ENCODE measurements around the gene KCNMB1. TPM values are rescaled to one million over a fixed set of nuclear protein-coding genes. Genes with fewer than 3 reads are reported as not detected.

The KCNMB1 gene
- polyA plus RNA-seq, 2 donors: 4.2 to 8.2 TPM

- Histone ChIP-seq H3K36me3 (ENCODE audit: control insufficient read depth in 2 of 2, insufficient read depth in 2 of 2, low read length in 1 of 2) (no peaks in the 10 kb centered on the region), H3K4me1 (ENCODE audit: control insufficient read depth in 2 of 2, insufficient read depth in 2 of 2, low read length in 1 of 2) (no peaks in the 10 kb centered on the region), H3K27me3 (ENCODE audit: control insufficient read depth in 1 of 2, insufficient read depth in 2 of 2, low read length in 2 of 2) (no peaks in the 10 kb centered on the region), H3K4me3 (ENCODE audit: low read depth in 1 of 2, low read length in 2 of 2) (no peak overlapping the region), H3K9me3 (ENCODE audit: control insufficient read depth in 2 of 2, insufficient read depth in 1 of 2, low read depth in 1 of 2, low read length in 1 of 2) (no peaks in the 10 kb centered on the region), H3K27ac (ENCODE audit: low read depth in 2 of 2, low read length in 1 of 2) (no peak overlapping the region)
- WGBS, 2 donors: 36 to 45% methylated on average over 2 of the region's 2 CpGs
Observed at GRCh38 chr5:170404398-170404797, 15.2 kb upstream of the KCNMB1 start.

GRCh38 chr5:170403675-170404074, 14.5 kb upstream of the KCNMB1 start:
- WGBS, 2 donors: 75 to 82% methylated on average over 4 of the region's 4 CpGs
- Histone ChIP-seq H3K4me1 (ENCODE audit: control insufficient read depth in 2 of 2, insufficient read depth in 2 of 2, low read length in 1 of 2) (no peaks in the 10 kb centered on the region), H3K4me3 (ENCODE audit: low read depth in 1 of 2, low read length in 2 of 2) (no peak overlapping the region), H3K36me3 (ENCODE audit: control insufficient read depth in 2 of 2, insufficient read depth in 2 of 2, low read length in 1 of 2) (no peaks in the 10 kb centered on the region), H3K27ac (ENCODE audit: low read depth in 2 of 2, low read length in 1 of 2) (no peak overlapping the region), H3K27me3 (ENCODE audit: control insufficient read depth in 1 of 2, insufficient read depth in 2 of 2, low read length in 2 of 2) (no peaks in the 10 kb centered on the region), H3K9me3 (ENCODE audit: control insufficient read depth in 2 of 2, insufficient read depth in 1 of 2, low read depth in 1 of 2, low read length in 1 of 2) (no peaks in the 10 kb centered on the region)

GRCh38 chr5:170402508-170402907, 13.3 kb upstream of the KCNMB1 start:
- Histone ChIP-seq H3K36me3 (ENCODE audit: control insufficient read depth in 2 of 2, insufficient read depth in 2 of 2, low read length in 1 of 2) (no peaks in the 10 kb centered on the region), H3K4me3 (ENCODE audit: low read depth in 1 of 2, low read length in 2 of 2) (no peak overlapping the region), H3K27me3 (ENCODE audit: control insufficient read depth in 1 of 2, insufficient read depth in 2 of 2, low read length in 2 of 2) (no peaks in the 10 kb centered on the region), H3K27ac (ENCODE audit: low read depth in 2 of 2, low read length in 1 of 2) (no peak overlapping the region), H3K9me3 (ENCODE audit: control insufficient read depth in 2 of 2, insufficient read depth in 1 of 2, low read depth in 1 of 2, low read length in 1 of 2) (no peaks in the 10 kb centered on the region), H3K4me1 (ENCODE audit: control insufficient read depth in 2 of 2, insufficient read depth in 2 of 2, low read length in 1 of 2) (no peaks in the 10 kb centered on the region)
- 82 to 84% methylated on average over 2 of the region's 2 CpGs for WGBS, 2 donors

GRCh38 chr5:170397059-170397458, 7.9 kb upstream of the KCNMB1 start:
- WGBS, 2 donors: 60 to 72% methylated on average over 2 of the region's 2 CpGs
- H3K36me3 ChIP-seq (ENCODE audit: control insufficient read depth in 2 of 2, insufficient read depth in 2 of 2, low read length in 1 of 2): no peaks in the 10 kb centered on the region
- H3K27me3 ChIP-seq (ENCODE audit: control insufficient read depth in 1 of 2, insufficient read depth in 2 of 2, low read length in 2 of 2): no peaks in the 10 kb centered on the region
- H3K9me3 ChIP-seq (ENCODE audit: control insufficient read depth in 2 of 2, insufficient read depth in 1 of 2, low read depth in 1 of 2, low read length in 1 of 2): no peaks in the 10 kb centered on the region
- no peak overlapping the region for H3K4me3 ChIP-seq (ENCODE audit: low read depth in 1 of 2, low read length in 2 of 2)
- no peaks in the 10 kb centered on the region for H3K4me1 ChIP-seq (ENCODE audit: control insufficient read depth in 2 of 2, insufficient read depth in 2 of 2, low read length in 1 of 2)
- H3K27ac ChIP-seq (ENCODE audit: low read depth in 2 of 2, low read length in 1 of 2): no peak overlapping the region

GRCh38 chr5:170393958-170394357, 4.8 kb upstream of the KCNMB1 start:
- Histone ChIP-seq H3K36me3 (ENCODE audit: control insufficient read depth in 2 of 2, insufficient read depth in 2 of 2, low read length in 1 of 2) (no peaks in the 10 kb centered on the region), H3K4me1 (ENCODE audit: control insufficient read depth in 2 of 2, insufficient read depth in 2 of 2, low read length in 1 of 2) (peaks cover 0 to 2% of the 10 kb centered on the region in 2 donors), H3K27me3 (ENCODE audit: control insufficient read depth in 1 of 2, insufficient read depth in 2 of 2, low read length in 2 of 2) (no peaks in the 10 kb centered on the region), H3K9me3 (ENCODE audit: control insufficient read depth in 2 of 2, insufficient read depth in 1 of 2, low read depth in 1 of 2, low read length in 1 of 2) (no peaks in the 10 kb centered on the region), H3K4me3 (ENCODE audit: low read depth in 1 of 2, low read length in 2 of 2) (no peak overlapping the region), H3K27ac (ENCODE audit: low read depth in 2 of 2, low read length in 1 of 2) (no peak overlapping the region)
- WGBS, 2 donors: 77 to 79% methylated on average over 8 of the region's 8 CpGs

GRCh38 chr5:170393235-170393634, 4.1 kb upstream of the KCNMB1 start:
- H3K27me3 ChIP-seq (ENCODE audit: control insufficient read depth in 1 of 2, insufficient read depth in 2 of 2, low read length in 2 of 2): no peaks in the 10 kb centered on the region
- no peaks in the 10 kb centered on the region for H3K9me3 ChIP-seq (ENCODE audit: control insufficient read depth in 2 of 2, insufficient read depth in 1 of 2, low read depth in 1 of 2, low read length in 1 of 2)
- no peaks in the 10 kb centered on the region for H3K36me3 ChIP-seq (ENCODE audit: control insufficient read depth in 2 of 2, insufficient read depth in 2 of 2, low read length in 1 of 2)
- H3K4me1 ChIP-seq (ENCODE audit: control insufficient read depth in 2 of 2, insufficient read depth in 2 of 2, low read length in 1 of 2): peaks cover 0 to 2% of the 10 kb centered on the region in 2 donors
- no peak overlapping the region for H3K4me3 ChIP-seq (ENCODE audit: low read depth in 1 of 2, low read length in 2 of 2)
- 44 to 54% methylated on average over 6 of the region's 6 CpGs for WGBS, 2 donors
- H3K27ac ChIP-seq (ENCODE audit: low read depth in 2 of 2, low read length in 1 of 2): no peak overlapping the region

GRCh38 chr5:170390472-170390871, 1.3 kb upstream of the KCNMB1 start:
- no peaks in the 10 kb centered on the region for H3K9me3 ChIP-seq (ENCODE audit: control insufficient read depth in 2 of 2, insufficient read depth in 1 of 2, low read depth in 1 of 2, low read length in 1 of 2)
- no peak overlapping the region for H3K27ac ChIP-seq (ENCODE audit: low read depth in 2 of 2, low read length in 1 of 2)
- peaks cover 0 to 5% of the 10 kb centered on the region in 2 donors for H3K4me1 ChIP-seq (ENCODE audit: control insufficient read depth in 2 of 2, insufficient read depth in 2 of 2, low read length in 1 of 2)
- 82 to 84% methylated on average over 4 to 5 of the region's 5 CpGs for WGBS, 2 donors
- H3K4me3 ChIP-seq (ENCODE audit: low read depth in 1 of 2, low read length in 2 of 2): peak overlapping the region in 1 of 2 donors; percentile 14
- H3K36me3 ChIP-seq (ENCODE audit: control insufficient read depth in 2 of 2, insufficient read depth in 2 of 2, low read length in 1 of 2): no peaks in the 10 kb centered on the region
- H3K27me3 ChIP-seq (ENCODE audit: control insufficient read depth in 1 of 2, insufficient read depth in 2 of 2, low read length in 2 of 2): no peaks in the 10 kb centered on the region

GRCh38 chr5:170389550-170389892, 354 bp upstream of the KCNMB1 start:
- Histone ChIP-seq H3K36me3 (ENCODE audit: control insufficient read depth in 2 of 2, insufficient read depth in 2 of 2, low read length in 1 of 2) (no peaks in the 10 kb centered on the region), H3K27ac (ENCODE audit: low read depth in 2 of 2, low read length in 1 of 2) (peak overlapping the region; percentile 35 to 70), H3K9me3 (ENCODE audit: control insufficient read depth in 2 of 2, insufficient read depth in 1 of 2, low read depth in 1 of 2, low read length in 1 of 2) (no peaks in the 10 kb centered on the region), H3K27me3 (ENCODE audit: control insufficient read depth in 1 of 2, insufficient read depth in 2 of 2, low read length in 2 of 2) (no peaks in the 10 kb centered on the region), H3K4me1 (ENCODE audit: control insufficient read depth in 2 of 2, insufficient read depth in 2 of 2, low read length in 1 of 2) (peaks cover 0 to 5% of the 10 kb centered on the region in 2 donors), H3K4me3 (ENCODE audit: low read depth in 1 of 2, low read length in 2 of 2) (peak overlapping the region in 1 of 2 donors; percentile 22)
- WGBS, 2 donors: 44 to 57% methylated on average over 4 of the region's 4 CpGs

- Histone ChIP-seq H3K27me3 (ENCODE audit: control insufficient read depth in 1 of 2, insufficient read depth in 2 of 2, low read length in 2 of 2) (no peaks in the 10 kb centered on the region), H3K36me3 (ENCODE audit: control insufficient read depth in 2 of 2, insufficient read depth in 2 of 2, low read length in 1 of 2) (no peaks in the 10 kb centered on the region), H3K4me3 (ENCODE audit: low read depth in 1 of 2, low read length in 2 of 2) (peak overlapping the region; percentile 2 to 46), H3K27ac (ENCODE audit: low read depth in 2 of 2, low read length in 1 of 2) (peak overlapping the region in 1 of 2 donors; percentile 86), H3K9me3 (ENCODE audit: control insufficient read depth in 2 of 2, insufficient read depth in 1 of 2, low read depth in 1 of 2, low read length in 1 of 2) (no peaks in the 10 kb centered on the region), H3K4me1 (ENCODE audit: control insufficient read depth in 2 of 2, insufficient read depth in 2 of 2, low read length in 1 of 2) (peaks cover 0 to 5% of the 10 kb centered on the region in 2 donors)
- 58 to 60% methylated on average over 6 of the region's 6 CpGs for WGBS, 2 donors
Observed at GRCh38 chr5:170387775-170388639, 1.2 kb downstream of the KCNMB1 start.

Data from esophagus (tissue), 2 donors.